ENCODE results near the gene ZNF485. TPM values are rescaled to one million over a fixed set of nuclear protein-coding genes. Genes with fewer than 3 reads are reported as not detected.
"Not testable (repeated sequence)": the region's sequence is repeated elsewhere in the genome, so short reads cannot be mapped to it uniquely, and the experiment has no call there.

Gene ZNF485
- total RNA-seq, 1 donor from 2014 or later: 5.4 TPM

GRCh38 chr10:43599333-43599732, 6.9 kb upstream of the ZNF485 start:
- DNase-seq (ENCODE audit: extremely low spot score in 2 of 2): no peak
- H3K27ac ChIP-seq: no peak overlapping the region
- no peaks in the 10 kb centered on the region for H3K36me3 ChIP-seq
- intact Hi-C loops (cut with DNase I): no loop called here
- H3K27me3 ChIP-seq: no peaks in the 10 kb centered on the region
- no peak for TF ChIP-seq POLR2A (IDR thresholded peaks at IDR 0.05)
- no peak for TF ChIP-seq POLR2AphosphoS5 (IDR thresholded peaks at IDR 0.05; ENCODE audit: insufficient read depth in 1 of 2, low read depth in 1 of 2)
- no peak for TF ChIP-seq CTCF (IDR thresholded peaks at IDR 0.05)
- no peak overlapping the region for H3K4me3 ChIP-seq
- no peaks in the 10 kb centered on the region for H3K9me3 ChIP-seq
- H3K4me1 ChIP-seq: peaks cover 17% of the 10 kb centered on the region

- H3K27me3 ChIP-seq; intact Hi-C loops (cut with DNase I); H3K4me1 ChIP-seq; H3K9me3 ChIP-seq; DNase-seq (ENCODE audit: extremely low spot score in 2 of 2); H3K36me3 ChIP-seq; H3K27ac ChIP-seq; H3K4me3 ChIP-seq: not testable (repeated sequence)
These were observed 4.7 kb upstream of the ZNF485 start for GRCh38 chr10:43601576-43601975.

GRCh38 chr10:43605850-43606322, 352 bp upstream of the ZNF485 start:
- intact Hi-C loops (cut with DNase I): no loop called here
- peaks cover 0 to 12% of the 10 kb centered on the region in 2 donors for H3K36me3 ChIP-seq
- no peak for DNase-seq (ENCODE audit: extremely low spot score in 2 of 2)
- H3K27ac ChIP-seq: peak overlapping the region; percentile 74
- H3K27me3 ChIP-seq: no peaks in the 10 kb centered on the region
- TF ChIP-seq POLR2AphosphoS5 (IDR thresholded peaks at IDR 0.05; ENCODE audit: insufficient read depth in 1 of 2, low read depth in 1 of 2) (no peak), CTCF (IDR thresholded peaks at IDR 0.05) (no peak), POLR2A (IDR thresholded peaks at IDR 0.05) (no peak)
- no peaks in the 10 kb centered on the region for H3K9me3 ChIP-seq
- H3K4me1 ChIP-seq: peaks cover 8% of the 10 kb centered on the region
- H3K4me3 ChIP-seq: peak overlapping the region; percentile 81 to 96

GRCh38 chr10:43607199-43607573, 948 bp downstream of the ZNF485 start:
- H3K9me3 ChIP-seq: no peaks in the 10 kb centered on the region
- H3K4me3 ChIP-seq: peak overlapping the region; percentile 81 to 96
- H3K27me3 ChIP-seq: no peaks in the 10 kb centered on the region
- intact Hi-C loops (cut with DNase I): no loop called here
- DNase-seq (ENCODE audit: extremely low spot score in 2 of 2): no peak
- TF ChIP-seq POLR2AphosphoS5 (IDR thresholded peaks at IDR 0.05; ENCODE audit: insufficient read depth in 1 of 2, low read depth in 1 of 2) (no peak), CTCF (IDR thresholded peaks at IDR 0.05) (no peak), POLR2A (IDR thresholded peaks at IDR 0.05) (no peak)
- H3K4me1 ChIP-seq: peaks cover 8% of the 10 kb centered on the region
- H3K27ac ChIP-seq: no peak overlapping the region
- peaks cover 0 to 21% of the 10 kb centered on the region in 2 donors for H3K36me3 ChIP-seq

GRCh38 chr10:43610636-43611035, 4.4 kb downstream of the ZNF485 start:
- peaks cover 0 to 43% of the 10 kb centered on the region in 2 donors for H3K36me3 ChIP-seq

More at GRCh38 chr10:43610636-43611035, 4.4 kb downstream of the ZNF485 start:
- intact Hi-C loops (cut with DNase I): no loop called here
- no peaks in the 10 kb centered on the region for H3K27me3 ChIP-seq
- H3K4me3 ChIP-seq: no peak overlapping the region
- no peaks in the 10 kb centered on the region for H3K9me3 ChIP-seq
- TF ChIP-seq POLR2AphosphoS5 (IDR thresholded peaks at IDR 0.05; ENCODE audit: insufficient read depth in 1 of 2, low read depth in 1 of 2) (no peak), CTCF (IDR thresholded peaks at IDR 0.05) (no peak), POLR2A (IDR thresholded peaks at IDR 0.05) (no peak)
- peaks cover 8% of the 10 kb centered on the region for H3K4me1 ChIP-seq
- no peak overlapping the region for H3K27ac ChIP-seq
- no peak for DNase-seq (ENCODE audit: extremely low spot score in 2 of 2)
